ENCODE results near the gene CLEC14A.

Gene CLEC14A

GRCh38 chr14:38205119-38205813 is 50.6 kb downstream of the CLEC14A start:
- no peak for DNase-seq

DNA sequence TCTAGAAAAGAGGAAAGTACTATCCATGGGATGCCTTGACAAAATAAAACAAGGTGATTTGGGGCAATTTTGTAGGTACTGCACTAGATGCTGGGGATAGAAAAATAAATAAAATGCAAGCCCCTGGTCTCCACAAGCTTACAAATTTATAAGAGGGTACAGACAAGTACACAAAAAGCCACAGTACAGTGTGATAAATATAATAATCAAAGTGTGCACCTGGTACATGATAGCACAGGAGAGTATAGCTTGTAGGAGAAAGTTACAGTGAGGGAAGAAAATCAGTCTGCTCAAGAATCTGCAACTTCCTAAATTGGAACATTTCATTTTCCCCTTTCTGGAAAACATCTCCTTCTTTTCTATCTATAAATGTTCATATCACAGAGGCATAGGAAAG is 51.2 kb downstream of the CLEC14A start:
- no peak for DNase-seq
